H1 (cell line): ENCODE data around the gene FAM83C. TPM values are rescaled to one million over a fixed set of nuclear protein-coding genes. Genes with fewer than 3 reads are reported as not detected.
A peak's percentile ranks its signal among the peaks of the same experiment; 100 is the strongest.

ENCODE experiments used
- CTCF ChIA-PET: fragments of 300-600 bp; sonication (Branson Sonifier 250); formaldehyde crosslinking; loops from one replicate; lab custom pipeline; 2021; ENCODE audit not compliant: partially characterized antibody; lab: Charles Lee
- POLR2A ChIA-PET: fragments of 300-600 bp; sonication (Branson Sonifier 250); formaldehyde crosslinking; loops from one replicate; lab custom pipeline; 2021; ENCODE audit warnings: inconsistent platforms; ENCODE audit not compliant: partially characterized antibody; lab: Charles Lee
- DNase-seq, 2 experiments: peaks; one replicate each; pipeline versions ENCODE4 v3.0.0 to v3.0.0-alpha.2; 2010 to 2022; ENCODE audit warnings: low spot score in 2 of 2, low read depth in 1 of 2, mixed read lengths in 1 of 2
- FAIRE-seq: peaks from 2 replicates; lab custom pipeline; 2011; peaks lifted over from hg19 to GRCh38; lab: Jason Lieb, UNC
- H2AFZ ChIP-seq: 2 replicates; pipeline ENCODE4 v1.8.1; 2012; ENCODE audit warnings: low read length, inconsistent platforms
- H2AK5ac ChIP-seq: 2 replicates; pipeline ENCODE4 v1.6.1; 2013; ENCODE audit warnings: low read depth, low read length
- H2BK120ac ChIP-seq: replicated peaks from 2 replicates; pipeline ENCODE3; 2013; ENCODE audit warnings: low read depth, low read length, inconsistent platforms
- H2BK12ac ChIP-seq: 2 replicates; pipeline ENCODE4 v1.6.1; 2013; ENCODE audit warnings: low read depth, low read length
- H2BK15ac ChIP-seq: 2 replicates; pipeline ENCODE4 v1.6.1; 2013; ENCODE audit warnings: low read length
- H2BK20ac ChIP-seq: 2 replicates; pipeline ENCODE4 v1.6.1; 2013; ENCODE audit warnings: low read length
- H2BK5ac ChIP-seq: 2 replicates; pipeline ENCODE4 v1.6.1; 2013; ENCODE audit warnings: low read depth, low read length
- H3K14ac ChIP-seq: 2 replicates; pipeline ENCODE4 v1.6.1; 2013; ENCODE audit warnings: inconsistent platforms; ENCODE audit not compliant: insufficient read length
- H3K18ac ChIP-seq: 2 replicates; pipeline ENCODE4 v1.6.1; 2013; ENCODE audit warnings: low read length; ENCODE audit errors: extremely low read depth
- H3K23ac ChIP-seq: 2 replicates; pipeline ENCODE4 v1.6.1; 2013; ENCODE audit warnings: inconsistent platforms; ENCODE audit not compliant: insufficient read length
- H3K23me2 ChIP-seq: 2 replicates; pipeline ENCODE4 v1.6.1; 2013; ENCODE audit warnings: low read depth, low read length
- H3K27ac ChIP-seq: 2 replicates; pipeline ENCODE4 v1.6.1; 2011; ENCODE audit warnings: low read depth, low read length, inconsistent platforms
- H3K27me3 ChIP-seq, 4 experiments: replicated peaks in 1 of 4; 1 replicate in 1 of 4; 2 replicates in 3 of 4; pipeline versions ENCODE4 v1.6.1 to v1.8.1; 2011 to 2013; ENCODE audit warnings: low read length in 3 of 4, mild to moderate bottlenecking in 3 of 4, inconsistent platforms in 2 of 4, mixed read lengths in 2 of 4, moderate library complexity in 1 of 4; ENCODE audit not compliant: control insufficient read depth in 3 of 4, insufficient read depth in 3 of 4; ENCODE audit errors: extremely low read depth in 1 of 4
- H3K36me3 ChIP-seq, 4 experiments: 2 replicates each; pipeline versions ENCODE4 v1.6.1 to v1.8.1; 2011 to 2013; ENCODE audit warnings: mild to moderate bottlenecking in 4 of 4, low read length in 3 of 4, moderate library complexity in 2 of 4, control low read depth in 1 of 4, inconsistent platforms in 1 of 4; ENCODE audit not compliant: insufficient read depth in 4 of 4, control insufficient read depth in 2 of 4
- H3K4ac ChIP-seq: replicated peaks from 2 replicates; pipeline ENCODE3; 2013; ENCODE audit warnings: low read length, low read depth, mixed read lengths, inconsistent platforms; ENCODE audit not compliant: insufficient read length
- H3K4me1 ChIP-seq, 4 experiments: replicated peaks in 1 of 4; 1 replicate in 1 of 4; 2 replicates in 3 of 4; pipeline versions ENCODE4 v1.6.1 to v1.8.1; 2011 to 2013; ENCODE audit warnings: low read length in 3 of 4, inconsistent platforms in 2 of 4, mixed read lengths in 1 of 4; ENCODE audit not compliant: insufficient read depth in 4 of 4, control insufficient read depth in 3 of 4
- H3K4me2 ChIP-seq, 2 experiments: 2 replicates each; pipeline versions ENCODE4 v1.6.1 to v1.8.1; 2011 to 2013; ENCODE audit warnings: low read depth in 2 of 2, low read length in 2 of 2, control low read depth in 1 of 2, inconsistent platforms in 1 of 2, mild to moderate bottlenecking in 1 of 2; ENCODE audit not compliant: insufficient read depth in 1 of 2
- H3K4me3 ChIP-seq, 4 experiments: fragments of 200-600, 300-600 bp in 1 of 4; sonication (generic), shearing (Covaris generic), sonication (Bioruptor Twin) in 1 of 4; 2 replicates each; pipeline versions ENCODE4 v1.5.1 to v1.8.1; 2011 to 2016; ENCODE audit warnings: low read length in 4 of 4, low read depth in 3 of 4, control low read depth in 2 of 4, inconsistent platforms in 2 of 4, mild to moderate bottlenecking in 2 of 4, mixed read lengths in 1 of 4, moderate library complexity in 1 of 4; ENCODE audit not compliant: insufficient read depth in 2 of 4; ENCODE audit errors: extremely low read depth in 1 of 4
- H3K56ac ChIP-seq: replicated peaks from 2 replicates; pipeline ENCODE3; 2013; ENCODE audit warnings: low read depth, mild to moderate bottlenecking, mixed read lengths, low read length, inconsistent platforms; ENCODE audit not compliant: insufficient read length
- H3K79me1 ChIP-seq: 2 replicates; pipeline ENCODE4 v1.6.1; 2013; ENCODE audit warnings: low read depth, low read length, control low read depth
- H3K79me2 ChIP-seq, 2 experiments: 2 replicates each; pipeline versions ENCODE4 v1.6.1 to v1.8.1; 2012 to 2013; ENCODE audit warnings: low read length in 2 of 2, mild to moderate bottlenecking in 2 of 2, inconsistent platforms in 1 of 2; ENCODE audit not compliant: insufficient read depth in 2 of 2, control insufficient read depth in 1 of 2
- H3K9ac ChIP-seq, 4 experiments: replicated peaks in 1 of 4; 1 replicate in 1 of 4; 2 replicates in 3 of 4; pipeline versions ENCODE4 v1.6.1 to v1.8.1; 2011 to 2013; ENCODE audit warnings: low read depth in 3 of 4, low read length in 3 of 4, control low read depth in 2 of 4, mild to moderate bottlenecking in 2 of 4, moderate library complexity in 2 of 4, inconsistent platforms in 1 of 4; ENCODE audit errors: extremely low read depth in 1 of 4
- H3K9me3 ChIP-seq, 2 experiments: 2 replicates each; pipeline versions ENCODE4 v1.6.1 to v1.8.1; 2012 to 2013; ENCODE audit warnings: mild to moderate bottlenecking in 2 of 2, moderate library complexity in 2 of 2, control low read depth in 1 of 2, inconsistent platforms in 1 of 2, low read depth in 1 of 2, low read length in 1 of 2, mixed read lengths in 1 of 2; ENCODE audit not compliant: insufficient read depth in 2 of 2
- H4K20me1 ChIP-seq, 2 experiments: replicated peaks in 1 of 2; 2 replicates each; pipeline versions ENCODE3 to v1.8.1; 2011 to 2013; ENCODE audit warnings: inconsistent platforms in 2 of 2, low read length in 2 of 2, mild to moderate bottlenecking in 1 of 2; ENCODE audit not compliant: insufficient read depth in 2 of 2, control insufficient read depth in 1 of 2
- H4K5ac ChIP-seq: 2 replicates; pipeline ENCODE4 v1.6.1; 2013; ENCODE audit warnings: low read length, low read depth, mixed read lengths, inconsistent platforms; ENCODE audit not compliant: insufficient read length
- H4K8ac ChIP-seq: 2 replicates; pipeline ENCODE4 v1.8.0; 2013; ENCODE audit warnings: mild to moderate bottlenecking, moderate library complexity, low read length, inconsistent platforms; ENCODE audit not compliant: insufficient read depth; ENCODE audit errors: extremely low read depth
- H4K91ac ChIP-seq: replicated peaks from 2 replicates; pipeline ENCODE3; 2013; ENCODE audit warnings: low read length, mixed read lengths, inconsistent platforms; ENCODE audit not compliant: insufficient read length
- BRCA1 ChIP-seq: IDR thresholded peaks from 2 replicates; pipeline ENCODE4 v1.6.1; 2012; ENCODE audit warnings: low read depth, low read length, improper control_type of control experiment
- KDM4A ChIP-seq: IDR thresholded peaks from one replicate; pipeline ENCODE4 v1.7.1; 2012; ENCODE audit warnings: low read depth, mild to moderate bottlenecking, moderate library complexity, low read length, inconsistent platforms; ENCODE audit not compliant: severe bottlenecking
- NANOG ChIP-seq: IDR thresholded peaks from 2 replicates; pipeline ENCODE4 v1.6.1; 2011; ENCODE audit warnings: low read length, low read depth, mild to moderate bottlenecking, inconsistent platforms; ENCODE audit not compliant: insufficient read depth, poor library complexity, severe bottlenecking
- POLR2AphosphoS5 ChIP-seq: IDR thresholded peaks from 2 replicates; pipeline ENCODE4 v1.6.1; 2011; ENCODE audit warnings: low read depth, low read length
- SAP30 ChIP-seq: fragments of 300-600 bp; sonication (generic); IDR thresholded peaks from 2 replicates; pipeline ENCODE4 v1.7.1; 2012; ENCODE audit warnings: low read length, moderate library complexity, mild to moderate bottlenecking, inconsistent platforms; ENCODE audit not compliant: insufficient read depth, insufficient replicate concordance
- WGBS, 2 experiments: shearing (Covaris generic) in 1 of 2; methylation state at CpG; one replicate each; pipeline versions ENCODE4 v1.1.6 to v1.1.7; 2013 to 2015; ENCODE audit warnings: low lambda C conversion rate in 2 of 2, mixed read lengths in 2 of 2, inconsistent platforms in 1 of 2, low coverage in 1 of 2, missing lambda C conversion rate in 1 of 2; ENCODE audit not compliant: insufficient replicate concordance in 2 of 2, insufficient coverage in 1 of 2, insufficient read length in 1 of 2; ENCODE audit errors: extremely low coverage in 1 of 2, missing lambda C conversion rate in 1 of 2; 5-methylcytosine and 5-hydroxymethylcytosine counted together
- polyA plus RNA-seq, 7 experiments: library from polyadenylated mRNA; depleted of rRNA in 3 of 7; stranded (reverse) in 5 of 7; unstranded in 2 of 7; fragments of >200 nt in 5 of 7; fragments of 200-250 nt in 2 of 7; gene quantifications; 1 replicate in 5 of 7; 2 replicates in 1 of 7; 4 replicates in 1 of 7; pipeline versions ENCODE4 v1.2.1 to v1.2.3, GENCODE V29; 2011 to 2013; ENCODE audit warnings: missing spikeins in 2 of 7, mixed read lengths in 2 of 7
- total RNA-seq: library from RNA; stranded (reverse); fragmentation: NEBNext Ultra II Directional; extraction: Animal tissue kit (Norgen Biotek cat#: 25700); gene quantifications from 2 replicates; pipeline ENCODE4 v1.2.1, GENCODE V29; 2021
- TF ChIP-seq, protein P1 (sequence below): IDR thresholded peaks from 2 replicates; pipeline ENCODE4 v1.6.1; 2012; ENCODE audit warnings: inconsistent platforms

The FAM83C gene
- total and polyA plus RNA-seq, 2 of the 8 experiments (the other 6 are each of a cell fraction or from before 2014, with no cell fraction given): not detected

DNA sequence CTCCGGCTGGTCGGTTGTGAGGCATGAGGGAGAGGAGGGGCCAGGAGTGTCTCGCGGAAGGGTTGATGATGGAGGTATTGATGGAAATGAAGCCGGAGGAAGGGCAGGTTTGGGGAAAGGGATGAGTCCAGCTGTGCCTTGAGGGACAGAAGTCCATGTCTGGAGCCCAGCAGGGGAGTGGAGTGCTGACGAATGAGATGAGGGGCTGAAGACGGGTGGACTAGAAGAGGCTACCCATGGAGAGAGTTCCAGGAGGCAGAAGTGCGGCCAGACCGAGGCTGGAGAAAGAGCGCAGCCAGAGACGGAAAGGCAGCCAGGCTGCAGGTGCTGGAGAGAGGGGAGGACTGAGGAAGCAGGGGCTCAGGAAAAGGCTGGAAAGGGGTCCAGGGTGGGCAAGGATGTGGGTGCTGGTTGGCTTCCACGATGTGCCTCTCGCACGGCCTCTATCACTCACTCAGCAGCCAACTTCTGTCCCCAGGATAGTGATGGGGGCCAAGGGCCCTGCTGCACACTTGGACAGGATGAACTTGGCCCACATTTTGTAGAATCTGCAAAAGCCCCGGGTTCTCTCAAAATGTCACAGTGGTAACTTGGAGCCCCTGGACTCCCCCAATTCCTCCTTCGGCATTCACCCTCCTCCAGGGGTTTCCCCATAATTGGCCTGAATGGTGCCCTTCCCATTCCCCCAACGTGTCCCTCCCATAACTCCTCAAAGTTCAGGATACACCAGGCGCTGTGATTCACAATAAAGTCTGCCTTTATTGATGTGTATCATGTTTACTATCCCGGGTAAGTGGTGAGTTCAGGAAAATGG, 7.0 kb downstream of the FAM83C start:
- no peak for FAIRE-seq
- TF ChIP-seq, protein P1, sequence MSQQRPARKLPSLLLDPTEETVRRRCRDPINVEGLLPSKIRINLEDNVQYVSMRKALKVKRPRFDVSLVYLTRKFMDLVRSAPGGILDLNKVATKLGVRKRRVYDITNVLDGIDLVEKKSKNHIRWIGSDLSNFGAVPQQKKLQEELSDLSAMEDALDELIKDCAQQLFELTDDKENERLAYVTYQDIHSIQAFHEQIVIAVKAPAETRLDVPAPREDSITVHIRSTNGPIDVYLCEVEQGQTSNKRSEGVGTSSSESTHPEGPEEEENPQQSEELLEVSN: 0 out of 2 replicates have a peak, but pooled peaks have one; percentile 4
- no peak for TF ChIP-seq POLR2AphosphoS5
- no peak for TF ChIP-seq BRCA1
- peak; percentile 69 for TF ChIP-seq SAP30
- no peak for TF ChIP-seq NANOG
- TF ChIP-seq KDM4A: peak; percentile 72

More for the DNA sequence above, 7.0 kb downstream of the FAM83C start:
- Histone ChIP-seq H4K5ac (peak overlapping the region; percentile 46), H3K27ac (no peak overlapping the region; the same call in 1 of the 2 replicates), H2BK12ac (0 out of 2 replicates have a peak overlapping the region, but pooled peaks have one; percentile 6), H3K56ac (no peak overlapping the region), H3K27me3 (no peaks in the 10 kb centered on the region), H3K4me2 (peak overlapping the region; percentile 92 to 94), H4K91ac (peak overlapping the region; percentile 29), H2BK120ac (no peak overlapping the region), H3K14ac (no peak overlapping the region), H3K79me1 (peaks cover 12% of the 10 kb centered on the region; the same call in 1 of the 2 replicates), H3K18ac (peak overlapping the region; percentile 64), H4K20me1 (peaks cover 5% of the 10 kb centered on the region in 2 experiments), H3K79me2 (peaks cover 9 to 29% of the 10 kb centered on the region in 2 experiments), H3K4me3 (peak overlapping the region; percentile 75 to 95 (median 92)), H3K4ac (no peak overlapping the region), H2BK5ac (peak overlapping the region; percentile 69; the same call in 1 of the 2 replicates), H3K9ac (peak overlapping the region in 3 of 4 experiments; percentile 53 to 78 (median 54); a peak in 5 of 7 replicates), H3K36me3 (peaks cover 8 to 15% (median 11%) of the 10 kb centered on the region in 4 experiments), H3K23me2 (peaks cover 8% of the 10 kb centered on the region), H3K23ac (no peak overlapping the region), H2BK20ac (no peak overlapping the region), H2AFZ (peak overlapping the region; percentile 94), H2BK15ac (peak overlapping the region; percentile 2; the same call in 1 of the 2 replicates), H3K4me1 (peaks cover 3 to 8% (median 5%) of the 10 kb centered on the region in 4 experiments; a peak in 6 of 7 replicates), H4K8ac (peak overlapping the region; percentile 72; the same call in 1 of the 2 replicates), H2AK5ac (peak overlapping the region; percentile 5; the same call in 1 of the 2 replicates), H3K9me3 (no peaks in the 10 kb centered on the region)
- DNase-seq: no peak
- CTCF ChIA-PET: interaction anchor here (1.7 to 11.1 kb wide), 2 partner anchors 17 to 58 kb away, joined by 4 to 104 read pairs; no protein-coding TSS in a partner anchor
- POLR2A ChIA-PET: interaction anchor here (1.0 to 2.3 kb wide), 14 partner anchors 8 to 1173 kb away, joined by 3 to 16 read pairs (median 4); partner anchors contain the start of genes EDEM2, GDF5 and TRPC4AP
- WGBS, 2 experiments: 46% methylated on average over 19 of the region's 19 CpGs; no CpG with 5 or more reads in 1 of the 2 experiments
